Activated CD4-positive, alpha-beta T cell treated with anti-CD3 and anti-CD28 coated beads, Interleukin-2, amount 10 ng/mL, durations not matched to agents 24 days and 14 days (primary cell): Measurements from ENCODE around the gene TNP1. TPM values are rescaled to one million over a fixed set of nuclear protein-coding genes. Genes with fewer than 3 reads are reported as not detected.

Source experiments
- DNase-seq: peaks from one replicate; pipeline ENCODE4 v3.0.0; 2022
- H3K27ac Mint-ChIP-seq: one replicate; pipeline ENCODE4 v1.8.0; 2022; ENCODE audit warnings: mild to moderate bottlenecking, mixed read lengths
- H3K27me3 Mint-ChIP-seq: one replicate; pipeline ENCODE4 v1.8.0; 2022; ENCODE audit warnings: mixed read lengths
- H3K36me3 Mint-ChIP-seq: one replicate; pipeline ENCODE4 v1.8.0; 2022; ENCODE audit warnings: low read depth, mild to moderate bottlenecking, mixed read lengths
- H3K4me1 Mint-ChIP-seq: one replicate; pipeline ENCODE4 v1.8.0; 2021; ENCODE audit warnings: mixed read lengths
- H3K4me3 Mint-ChIP-seq: one replicate; pipeline ENCODE4 v1.8.0; 2022; ENCODE audit warnings: mild to moderate bottlenecking, moderate library complexity, mixed read lengths
- H3K9me3 Mint-ChIP-seq: one replicate; pipeline ENCODE4 v1.8.0; 2021; ENCODE audit warnings: mixed read lengths
- intact Hi-C: fragments of 100-400 bp; cut with micrococcal nuclease; formaldehyde crosslinking; loops from one replicate; pipeline ENCODE4 v1.15.1; 2023
- total RNA-seq: library from RNA; stranded (reverse); gene quantifications from 2 replicates; pipeline ENCODE4 v1.2.3, GENCODE V29; 2022

The TNP1 gene
- total RNA-seq, 1 donor from 2014 or later: not detected

DNA sequence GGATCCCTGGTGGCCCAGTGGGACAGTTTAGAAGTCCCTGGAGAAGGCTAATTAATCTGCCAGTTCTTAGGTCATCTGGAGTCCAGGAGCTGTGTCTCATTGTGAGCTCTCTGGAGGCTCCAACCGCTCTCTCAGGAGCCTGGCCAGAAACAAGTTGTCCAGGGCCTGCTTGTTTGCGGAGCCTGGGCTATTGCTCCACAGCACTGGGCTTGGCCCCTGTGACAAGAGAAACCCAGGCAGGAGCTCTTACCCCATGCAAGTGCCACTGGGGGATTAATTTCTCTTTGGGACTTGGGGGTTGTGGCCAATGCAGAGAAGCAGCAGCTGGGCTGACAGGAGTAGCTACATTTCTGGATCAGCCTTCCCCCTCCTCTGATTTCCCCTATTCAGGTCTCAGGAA, 24.5 kb upstream of the TNP1 start:
- H3K4me3 Mint-ChIP-seq: no peak overlapping the region
- H3K4me1 Mint-ChIP-seq: peaks cover 25% of the 10 kb centered on the region
- H3K36me3 Mint-ChIP-seq: peaks cover 2% of the 10 kb centered on the region
- DNase-seq: no peak
- intact Hi-C loops: no loop called here
- H3K27ac Mint-ChIP-seq: no peak overlapping the region
- H3K9me3 Mint-ChIP-seq: peaks cover 3% of the 10 kb centered on the region
- H3K27me3 Mint-ChIP-seq: no peaks in the 10 kb centered on the region

DNA sequence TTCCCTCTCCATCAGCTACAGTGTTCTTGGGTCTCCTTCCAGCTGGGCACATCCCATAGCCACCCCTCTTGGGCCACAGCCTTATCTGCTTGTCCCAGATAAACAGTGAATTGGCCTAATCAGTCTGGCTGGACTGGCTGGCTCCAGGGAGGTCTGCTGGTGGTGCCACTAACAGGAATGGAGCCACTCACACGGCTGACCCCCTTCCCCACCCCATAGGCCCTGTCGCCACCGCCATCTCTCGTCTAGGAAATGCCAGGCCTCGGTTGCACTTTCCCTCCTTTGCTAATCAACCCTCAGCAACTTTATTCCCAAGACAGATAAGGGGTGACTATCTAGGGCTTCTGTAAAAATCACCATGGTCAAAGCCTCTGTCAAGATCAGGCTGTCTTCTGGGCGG, 23.0 kb upstream of the TNP1 start:
- Mint-ChIP-seq H3K9me3 (peaks cover 3% of the 10 kb centered on the region), H3K4me1 (peaks cover 36% of the 10 kb centered on the region), H3K36me3 (peaks cover 2% of the 10 kb centered on the region), H3K27ac (no peak overlapping the region), H3K4me3 (no peak overlapping the region), H3K27me3 (no peaks in the 10 kb centered on the region)
- no peak for DNase-seq
- intact Hi-C loops: no loop called here

DNA sequence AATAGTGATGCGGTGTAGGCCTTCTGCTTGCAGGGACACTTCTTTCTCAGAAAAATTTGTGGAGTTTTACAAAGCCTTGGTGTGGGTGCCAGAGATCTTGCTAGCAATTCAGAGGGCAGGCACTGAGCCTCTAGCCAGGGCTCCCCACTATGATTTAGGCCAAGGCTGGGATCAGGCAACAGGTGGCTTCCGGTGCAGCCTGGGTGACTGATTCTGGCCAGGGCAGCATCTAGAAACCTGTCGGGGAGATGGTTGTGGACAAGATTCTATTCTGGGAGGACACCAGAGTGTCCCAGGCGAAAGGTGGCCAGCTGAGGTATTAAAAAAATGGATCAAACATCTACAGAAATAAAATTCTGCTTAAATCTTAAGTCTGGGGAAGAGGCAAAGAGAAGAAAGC, 21.5 kb upstream of the TNP1 start:
- H3K27me3 Mint-ChIP-seq: peaks cover 1% of the 10 kb centered on the region
- peak overlapping the region; percentile 56 for H3K27ac Mint-ChIP-seq
- no peak for DNase-seq
- H3K9me3 Mint-ChIP-seq: peaks cover 3% of the 10 kb centered on the region
- peaks cover 36% of the 10 kb centered on the region for H3K4me1 Mint-ChIP-seq
- intact Hi-C loops: loop anchor here (2.0 kb wide), 1 partner anchor 23 kb away; no protein-coding TSS in a partner anchor
- H3K4me3 Mint-ChIP-seq: peak overlapping the region; percentile 63
- peaks cover 2% of the 10 kb centered on the region for H3K36me3 Mint-ChIP-seq

DNA sequence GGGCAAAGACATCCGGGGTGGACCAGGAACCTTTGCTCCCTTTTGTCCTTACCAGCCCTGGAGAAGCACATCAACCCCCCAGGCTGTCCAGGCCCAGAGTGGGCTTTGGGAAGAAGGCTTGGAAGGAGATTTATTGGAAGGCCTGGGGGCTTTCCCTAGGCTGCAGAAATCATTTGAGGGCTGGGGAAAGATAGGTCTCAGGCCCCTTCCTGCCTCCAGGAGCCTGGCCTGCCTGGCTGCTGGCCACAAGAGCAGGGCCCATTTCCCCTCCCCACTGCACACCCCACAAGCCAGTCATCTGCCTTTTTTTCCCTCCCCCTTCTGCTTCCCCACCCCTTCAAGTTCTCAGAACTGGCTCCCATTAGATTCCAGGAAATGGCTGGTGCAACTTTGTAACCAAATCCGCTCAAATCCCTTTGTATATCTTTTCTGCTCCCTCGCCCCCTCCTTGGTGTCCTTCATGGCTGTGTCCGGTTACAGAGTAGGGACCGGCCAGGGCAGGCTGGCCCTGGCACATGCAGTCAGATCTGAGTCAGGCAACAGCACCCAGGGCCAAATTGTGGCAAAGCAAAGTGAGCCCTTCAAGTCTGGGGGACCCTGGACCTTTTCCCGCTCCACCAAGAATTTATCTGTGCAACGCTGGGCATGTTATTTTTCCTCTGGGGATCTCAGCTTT, 20.8 kb upstream of the TNP1 start:
- H3K4me3 Mint-ChIP-seq: peak overlapping the region; percentile 63
- peak overlapping the region; percentile 73 for H3K27ac Mint-ChIP-seq

DNA sequence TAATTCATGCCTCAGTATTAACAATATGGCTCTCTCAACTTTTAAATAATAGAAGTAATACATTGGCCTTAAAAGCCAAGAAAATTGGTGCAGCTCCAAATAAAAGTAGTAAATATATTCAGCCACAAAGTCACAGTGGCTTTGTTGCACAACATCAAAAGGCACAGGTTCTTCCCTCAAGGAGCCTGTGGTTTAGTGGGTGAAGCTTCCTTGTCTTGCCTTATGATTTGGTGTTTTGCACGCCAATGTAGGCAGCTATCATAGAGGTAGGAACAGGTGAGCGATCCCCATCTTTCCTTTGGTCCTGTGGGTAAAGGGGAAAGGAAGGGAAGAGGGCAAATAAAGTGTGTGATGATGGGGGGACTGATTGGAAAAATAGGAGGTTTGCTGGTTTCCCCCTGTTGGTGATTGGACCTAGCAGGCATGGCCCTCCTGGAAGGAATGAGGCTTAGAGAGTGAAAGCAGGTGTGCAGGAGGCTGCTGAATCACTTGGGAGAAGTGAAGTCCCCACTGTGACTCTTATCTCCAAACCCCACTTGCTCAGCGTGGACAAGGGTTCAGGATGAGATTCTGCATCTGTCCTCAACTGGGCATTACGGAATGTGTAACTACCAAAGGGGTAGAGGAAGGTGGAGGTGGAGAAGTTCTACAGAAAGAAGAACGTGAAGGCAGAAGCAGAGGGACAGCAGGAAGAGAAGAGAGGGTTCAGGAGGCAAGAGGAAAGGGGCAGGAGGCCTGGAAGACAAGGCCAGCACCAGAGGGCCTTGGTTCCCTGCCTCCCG, 20.1 kb upstream of the TNP1 start:
- peaks cover 36% of the 10 kb centered on the region for H3K4me1 Mint-ChIP-seq
- DNase-seq: no peak
- peaks cover 2% of the 10 kb centered on the region for H3K36me3 Mint-ChIP-seq
- H3K9me3 Mint-ChIP-seq: peaks cover 3% of the 10 kb centered on the region
- intact Hi-C loops: loop anchor here (2.0 kb wide), 1 partner anchor 21 kb away; no protein-coding TSS in a partner anchor
- H3K27ac Mint-ChIP-seq: peak overlapping the region; percentile 73
- H3K4me3 Mint-ChIP-seq: peak overlapping the region; percentile 63
- peaks cover 1% of the 10 kb centered on the region for H3K27me3 Mint-ChIP-seq

More for the DNA sequence above, 20.8 kb upstream of the TNP1 start:
- Mint-ChIP-seq H3K9me3 (peaks cover 3% of the 10 kb centered on the region), H3K27me3 (peaks cover 1% of the 10 kb centered on the region), H3K4me1 (peaks cover 36% of the 10 kb centered on the region), H3K36me3 (peaks cover 2% of the 10 kb centered on the region)
- peak; percentile 85 for DNase-seq
- intact Hi-C loops: loop anchor here (2.0 kb wide), 1 partner anchor 22 kb away; no protein-coding TSS in a partner anchor

DNA sequence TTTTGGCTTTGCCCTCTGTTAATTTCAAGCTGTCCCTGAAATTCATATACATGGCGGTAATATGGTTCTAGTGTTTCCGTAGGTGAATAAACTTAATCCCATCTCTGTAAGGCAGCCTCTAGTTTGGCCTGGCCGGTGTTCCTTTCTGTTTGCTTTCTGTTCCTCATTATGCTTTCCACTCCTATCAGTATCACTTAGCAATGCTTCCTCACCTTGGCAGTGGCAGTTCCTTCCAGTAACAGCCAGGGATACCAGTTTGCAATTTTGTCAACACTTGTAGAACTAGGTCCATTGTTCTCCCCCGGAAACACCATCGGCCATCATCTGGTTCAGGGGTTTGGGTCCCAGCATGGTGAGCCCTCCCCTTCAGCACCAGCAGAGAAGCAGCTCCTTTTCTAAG, 18.2 kb upstream of the TNP1 start:
- H3K4me1 Mint-ChIP-seq: peaks cover 34% of the 10 kb centered on the region
- DNase-seq: no peak
- intact Hi-C loops: no loop called here
- H3K4me3 Mint-ChIP-seq: no peak overlapping the region
- peaks cover 3% of the 10 kb centered on the region for H3K9me3 Mint-ChIP-seq
- H3K27ac Mint-ChIP-seq: no peak overlapping the region
- peaks cover 2% of the 10 kb centered on the region for H3K36me3 Mint-ChIP-seq
- peaks cover 1% of the 10 kb centered on the region for H3K27me3 Mint-ChIP-seq

GRCh38 chr2:216877085-216877484, 17.2 kb upstream of the TNP1 start:
- Mint-ChIP-seq H3K36me3 (peaks cover 2% of the 10 kb centered on the region), H3K27me3 (peaks cover 1% of the 10 kb centered on the region), H3K27ac (no peak overlapping the region), H3K9me3 (peaks cover 3% of the 10 kb centered on the region), H3K4me3 (no peak overlapping the region), H3K4me1 (peaks cover 34% of the 10 kb centered on the region)
- intact Hi-C loops: no loop called here
- no peak for DNase-seq

DNA sequence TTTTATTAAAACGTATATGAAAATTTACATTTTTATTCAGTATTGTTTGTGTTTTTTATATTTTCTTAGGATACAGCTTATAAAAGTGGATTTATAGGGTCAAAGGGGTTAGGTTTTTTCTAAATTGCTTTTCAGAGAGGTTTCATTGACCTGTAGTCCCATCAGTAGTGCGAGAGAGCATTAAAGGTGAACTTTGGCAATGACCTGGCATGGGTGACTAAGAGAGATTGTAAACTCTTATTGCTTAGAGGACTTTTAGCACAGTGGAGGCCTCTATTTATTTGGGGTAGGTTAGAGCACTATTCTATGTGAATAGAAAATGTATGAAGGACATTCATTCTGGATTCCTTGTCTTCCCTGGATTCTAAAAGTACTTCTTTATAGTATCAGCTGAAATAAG, 16.0 kb upstream of the TNP1 start:
- DNase-seq: no peak
- H3K36me3 Mint-ChIP-seq: no peaks in the 10 kb centered on the region
- H3K4me3 Mint-ChIP-seq: no peak overlapping the region
- H3K4me1 Mint-ChIP-seq: peaks cover 26% of the 10 kb centered on the region
- H3K9me3 Mint-ChIP-seq: peaks cover 10% of the 10 kb centered on the region
- H3K27me3 Mint-ChIP-seq: peaks cover 1% of the 10 kb centered on the region
- intact Hi-C loops: no loop called here
- no peak overlapping the region for H3K27ac Mint-ChIP-seq

- DNase-seq: no peak
- Mint-ChIP-seq H3K27me3 (peaks cover 1% of the 10 kb centered on the region), H3K27ac (no peak overlapping the region), H3K9me3 (peaks cover 8% of the 10 kb centered on the region), H3K4me3 (no peak overlapping the region), H3K36me3 (no peaks in the 10 kb centered on the region), H3K4me1 (peaks cover 5% of the 10 kb centered on the region)
- intact Hi-C loops: no loop called here
Observed at GRCh38 chr2:216873573-216873972, 13.7 kb upstream of the TNP1 start.

GRCh38 chr2:216872624-216873023, 12.8 kb upstream of the TNP1 start:
- DNase-seq: no peak
- H3K4me1 Mint-ChIP-seq: peaks cover 7% of the 10 kb centered on the region
- H3K9me3 Mint-ChIP-seq: peaks cover 8% of the 10 kb centered on the region
- H3K27ac Mint-ChIP-seq: no peak overlapping the region
- H3K36me3 Mint-ChIP-seq: no peaks in the 10 kb centered on the region
- H3K4me3 Mint-ChIP-seq: no peak overlapping the region
- intact Hi-C loops: no loop called here
- peaks cover 1% of the 10 kb centered on the region for H3K27me3 Mint-ChIP-seq

- peaks cover 1% of the 10 kb centered on the region for H3K27me3 Mint-ChIP-seq
- DNase-seq: no peak
- H3K36me3 Mint-ChIP-seq: no peaks in the 10 kb centered on the region
- H3K4me3 Mint-ChIP-seq: no peak overlapping the region
- no peak overlapping the region for H3K27ac Mint-ChIP-seq
- peaks cover 10% of the 10 kb centered on the region for H3K4me1 Mint-ChIP-seq
- peaks cover 8% of the 10 kb centered on the region for H3K9me3 Mint-ChIP-seq
- intact Hi-C loops: no loop called here
Observed at GRCh38 chr2:216872040-216872439, 12.2 kb upstream of the TNP1 start.

GRCh38 chr2:216871333-216871934, 11.6 kb upstream of the TNP1 start:
- Mint-ChIP-seq H3K4me3 (no peak overlapping the region), H3K9me3 (peaks cover 8% of the 10 kb centered on the region), H3K27ac (no peak overlapping the region), H3K4me1 (peaks cover 16% of the 10 kb centered on the region), H3K36me3 (no peaks in the 10 kb centered on the region), H3K27me3 (no peaks in the 10 kb centered on the region)
- no peak for DNase-seq
- intact Hi-C loops: no loop called here

GRCh38 chr2:216870508-216871332, 10.9 kb upstream of the TNP1 start:
- H3K4me1 Mint-ChIP-seq: peaks cover 22% of the 10 kb centered on the region
- intact Hi-C loops: no loop called here
- H3K36me3 Mint-ChIP-seq: peaks cover under 1% of the 10 kb centered on the region
- no peaks in the 10 kb centered on the region for H3K27me3 Mint-ChIP-seq
- no peak overlapping the region for H3K27ac Mint-ChIP-seq
- H3K4me3 Mint-ChIP-seq: no peak overlapping the region
- H3K9me3 Mint-ChIP-seq: peaks cover 8% of the 10 kb centered on the region
- no peak for DNase-seq
